Measurements from ENCODE around the gene ATP9B.

DNA sequence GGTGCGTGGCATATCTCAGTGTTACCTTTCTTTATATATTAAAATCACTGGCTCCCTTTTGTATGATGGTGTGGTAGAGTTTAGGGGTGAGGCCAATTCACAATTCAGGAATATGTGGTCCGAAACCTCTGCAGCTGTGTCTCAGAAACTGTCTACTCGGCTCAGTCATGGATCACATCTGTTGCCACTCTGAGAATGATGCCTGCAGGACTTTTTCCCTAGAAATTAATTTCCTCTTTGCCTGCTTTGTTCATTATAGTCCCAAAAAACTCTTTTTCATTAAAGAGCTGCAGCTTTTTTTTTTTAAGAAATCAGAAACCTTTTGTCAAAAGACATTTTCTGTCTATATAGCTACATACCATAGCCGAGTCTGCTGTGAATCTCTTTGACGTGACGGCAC lies 221.7 kb downstream of the ATP9B start:
- TF ChIP-seq, protein P1, sequence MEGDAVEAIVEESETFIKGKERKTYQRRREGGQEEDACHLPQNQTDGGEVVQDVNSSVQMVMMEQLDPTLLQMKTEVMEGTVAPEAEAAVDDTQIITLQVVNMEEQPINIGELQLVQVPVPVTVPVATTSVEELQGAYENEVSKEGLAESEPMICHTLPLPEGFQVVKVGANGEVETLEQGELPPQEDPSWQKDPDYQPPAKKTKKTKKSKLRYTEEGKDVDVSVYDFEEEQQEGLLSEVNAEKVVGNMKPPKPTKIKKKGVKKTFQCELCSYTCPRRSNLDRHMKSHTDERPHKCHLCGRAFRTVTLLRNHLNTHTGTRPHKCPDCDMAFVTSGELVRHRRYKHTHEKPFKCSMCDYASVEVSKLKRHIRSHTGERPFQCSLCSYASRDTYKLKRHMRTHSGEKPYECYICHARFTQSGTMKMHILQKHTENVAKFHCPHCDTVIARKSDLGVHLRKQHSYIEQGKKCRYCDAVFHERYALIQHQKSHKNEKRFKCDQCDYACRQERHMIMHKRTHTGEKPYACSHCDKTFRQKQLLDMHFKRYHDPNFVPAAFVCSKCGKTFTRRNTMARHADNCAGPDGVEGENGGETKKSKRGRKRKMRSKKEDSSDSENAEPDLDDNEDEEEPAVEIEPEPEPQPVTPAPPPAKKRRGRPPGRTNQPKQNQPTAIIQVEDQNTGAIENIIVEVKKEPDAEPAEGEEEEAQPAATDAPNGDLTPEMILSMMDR (conservative IDR thresholded peaks at IDR 0.05; ENCODE audit: low read depth, low read length), result no peak
- no peak for TF ChIP-seq EZH2 (IDR thresholded peaks at IDR 0.05; ENCODE audit: borderline replicate concordance, low read depth, low read length, poor library complexity, severe bottlenecking)

All from A673 (cell line).